PC-3 (cell line): ENCODE results near the gene APOL1. TPM values are rescaled to one million over a fixed set of nuclear protein-coding genes. Genes with fewer than 3 reads are reported as not detected.

ENCODE experiments used
- ATAC-seq: fragments of 200-7000 bp; cut with Tn5 transposase; 2 replicates; pipeline ENCODE4 v1.9.1; 2020; ENCODE audit warnings: mild to moderate bottlenecking, moderate library complexity
- BruUV-seq: library from RNA; stranded (reverse); fragments of 400-500 nt; replicated peaks from 2 replicates; lab custom pipeline; 2021; lab: Mats Ljungman, UMichigan
- CTCF ChIA-PET: fragments of 300-600 bp; sonication (Branson Sonifier 250); formaldehyde crosslinking; loops from one replicate; lab custom pipeline; 2022; ENCODE audit warnings: antibody characterized with exemption; lab: Charles Lee
- POLR2A ChIA-PET: fragments of 300-600 bp; sonication (Branson Sonifier 250); formaldehyde crosslinking; loops from one replicate; lab custom pipeline; 2022; ENCODE audit warnings: antibody characterized with exemption; ENCODE audit not compliant: unreplicated experiment; lab: Charles Lee
- DNase-seq: peaks from one replicate; pipeline ENCODE4 v3.0.0-alpha.2; 2015
- H2AFZ ChIP-seq: fragments of 300-600 bp; sonication (generic); 2 replicates; pipeline ENCODE4 v1.6.0; 2016; ENCODE audit warnings: antibody characterized with exemption, low read length
- H3F3A ChIP-seq: fragments of 300-600 bp; sonication (generic); one replicate; pipeline ENCODE4 v1.6.0; 2017; ENCODE audit warnings: antibody characterized with exemption, low read length, control low read depth, mild to moderate bottlenecking; ENCODE audit not compliant: unreplicated experiment
- H3K27ac ChIP-seq: fragments of 300-600 bp; sonication (generic); 2 replicates; pipeline ENCODE4 v1.5.1; 2016; ENCODE audit warnings: mild to moderate bottlenecking, low read length
- H3K27me3 ChIP-seq: fragments of 300-600 bp; sonication (generic); 2 replicates; pipeline ENCODE4 v1.6.1; 2016; ENCODE audit warnings: low read length, mixed read lengths
- H3K36me3 ChIP-seq: fragments of 300-600 bp; sonication (generic); 2 replicates; pipeline ENCODE4 v1.6.1; 2016; ENCODE audit warnings: low read depth, mixed run types, low read length, mixed read lengths
- H3K4me1 ChIP-seq: fragments of 300-600 bp; sonication (generic); 2 replicates; pipeline ENCODE4 v1.5.1; 2016; ENCODE audit warnings: low read length; ENCODE audit not compliant: insufficient read depth
- H3K4me2 ChIP-seq: fragments of 300-600 bp; sonication (generic); 2 replicates; pipeline ENCODE4 v1.6.0; 2016; ENCODE audit warnings: low read length
- H3K4me3 ChIP-seq: fragments of 300-600 bp; sonication (generic); 2 replicates; pipeline ENCODE4 v1.5.1; 2016; ENCODE audit warnings: mild to moderate bottlenecking, low read length, mixed read lengths
- H3K79me2 ChIP-seq: fragments of 300-600 bp; sonication (generic); 2 replicates; pipeline ENCODE4 v1.6.1; 2017; ENCODE audit warnings: low read length, mixed read lengths
- H3K9ac ChIP-seq: fragments of 300-600 bp; sonication (generic); 2 replicates; pipeline ENCODE4 v1.6.0; 2016; ENCODE audit warnings: mild to moderate bottlenecking, low read length
- H3K9me2 ChIP-seq: fragments of 300-600 bp; sonication (generic); replicated peaks from 2 replicates; pipeline ENCODE4 v1.6.1; 2016; ENCODE audit warnings: mixed run types, low read length, mixed read lengths
- H3K9me3 ChIP-seq: fragments of 300-600 bp; sonication (generic); 2 replicates; pipeline ENCODE4 v1.6.1; 2016; ENCODE audit warnings: low read length, mixed read lengths
- H4K20me1 ChIP-seq: fragments of 300-600 bp; sonication (generic); 2 replicates; pipeline ENCODE4 v1.6.1; 2016; ENCODE audit warnings: low read length, mixed read lengths
- CTCF ChIP-seq: fragments of 300-600 bp; sonication (generic); conservative IDR thresholded peaks from 2 replicates; pipeline ENCODE4 v1.5.1; 2017; ENCODE audit warnings: antibody characterized with exemption, low read depth, mild to moderate bottlenecking, low read length
- EZH2 ChIP-seq: fragments of 300-600 bp; sonication (generic); IDR thresholded peaks from one replicate; pipeline ENCODE4 v1.6.1; 2017; ENCODE audit warnings: antibody characterized with exemption, mild to moderate bottlenecking, low read length; ENCODE audit not compliant: unreplicated experiment
- EZH2phosphoT487 ChIP-seq: fragments of 300-600 bp; sonication (generic); IDR thresholded peaks from 2 replicates; pipeline ENCODE4 v1.6.1; 2018; ENCODE audit warnings: mild to moderate bottlenecking, antibody characterized with exemption, low read length, borderline replicate concordance
- intact Hi-C: fragments of 100-400 bp; cut with micrococcal nuclease; formaldehyde crosslinking; loops from 2 replicates; pipeline ENCODE4 v1.9.0; 2023
- total RNA-seq: library from RNA; depleted of rRNA; stranded (reverse); fragments of >200 nt; gene quantifications from 2 replicates; pipeline ENCODE4 v1.2.3, GENCODE V29; 2014

APOL1 gene
- total RNA-seq, 1 experiment from 2014 or later: not detected

GRCh38 chr22:36225333-36225922, 27.5 kb upstream of the APOL1 start:
- Histone ChIP-seq H3K27me3 (no peaks in the 10 kb centered on the region), H3F3A (no peaks in the 10 kb centered on the region), H3K4me1 (no peaks in the 10 kb centered on the region), H3K79me2 (no peaks in the 10 kb centered on the region), H3K9me2 (no peaks in the 10 kb centered on the region), H4K20me1 (no peaks in the 10 kb centered on the region), H3K4me3 (no peak overlapping the region), H2AFZ (no peak overlapping the region), H3K27ac (no peak overlapping the region), H3K36me3 (no peaks in the 10 kb centered on the region), H3K9ac (no peak overlapping the region), H3K4me2 (no peak overlapping the region), H3K9me3 (no peaks in the 10 kb centered on the region)
- DNase-seq: no peak
- no TSS peak for BruUV-seq
- ATAC-seq: no peak
- TF ChIP-seq CTCF: no peak
- no peak for TF ChIP-seq EZH2phosphoT487
- TF ChIP-seq EZH2: no peak
- POLR2A ChIA-PET: no interaction called here
- CTCF ChIA-PET: no interaction called here
- intact Hi-C loops: no loop called here

GRCh38 chr22:36226189-36226588, 26.7 kb upstream of the APOL1 start:
- no peak overlapping the region for H3K4me3 ChIP-seq
- H3K79me2 ChIP-seq: no peaks in the 10 kb centered on the region
- BruUV-seq: no TSS peak
- H3K36me3 ChIP-seq: no peaks in the 10 kb centered on the region
- no peaks in the 10 kb centered on the region for H3K27me3 ChIP-seq
- H2AFZ ChIP-seq: no peak overlapping the region
- no peaks in the 10 kb centered on the region for H3K9me2 ChIP-seq
- no peak overlapping the region for H3K27ac ChIP-seq
- no peaks in the 10 kb centered on the region for H4K20me1 ChIP-seq
- DNase-seq (no peak), ATAC-seq (no peak)
- intact Hi-C loops: no loop called here
- no peaks in the 10 kb centered on the region for H3K9me3 ChIP-seq
- TF ChIP-seq EZH2 (no peak), CTCF (no peak), EZH2phosphoT487 (no peak)
- CTCF ChIA-PET: no interaction called here
- no peaks in the 10 kb centered on the region for H3K4me1 ChIP-seq
- no peak overlapping the region for H3K9ac ChIP-seq
- POLR2A ChIA-PET: no interaction called here
- H3F3A ChIP-seq: no peaks in the 10 kb centered on the region
- no peak overlapping the region for H3K4me2 ChIP-seq

- no peaks in the 10 kb centered on the region for H3K4me1 ChIP-seq
- TSS peak; percentile 23 for BruUV-seq
- H2AFZ ChIP-seq: no peak overlapping the region
These were observed 25.5 kb upstream of the APOL1 start for GRCh38 chr22:36227396-36227795.

More at GRCh38 chr22:36227396-36227795, 25.5 kb upstream of the APOL1 start:
- no peaks in the 10 kb centered on the region for H3K27me3 ChIP-seq
- H3K9me2 ChIP-seq: no peaks in the 10 kb centered on the region
- H3K9ac ChIP-seq: no peak overlapping the region
- H3K36me3 ChIP-seq: no peaks in the 10 kb centered on the region
- H3K9me3 ChIP-seq: no peaks in the 10 kb centered on the region
- no peaks in the 10 kb centered on the region for H3F3A ChIP-seq
- DNase-seq (no peak), ATAC-seq (no peak)
- H4K20me1 ChIP-seq: no peaks in the 10 kb centered on the region
- no peaks in the 10 kb centered on the region for H3K79me2 ChIP-seq
- no peak overlapping the region for H3K4me3 ChIP-seq
- no peak for TF ChIP-seq CTCF
- no peak overlapping the region for H3K4me2 ChIP-seq
- ChIA-PET CTCF (interaction anchor here (0.7 kb wide), 1 partner anchor 32 kb away, joined by 4 read pairs; no protein-coding TSS in a partner anchor), POLR2A (no interaction called here)
- intact Hi-C loops: no loop called here
- no peak overlapping the region for H3K27ac ChIP-seq
